GM04503 (cell line): ENCODE results near the gene RHD.
"Not testable (repeated sequence)": the region's sequence is repeated elsewhere in the genome, so short reads cannot be mapped to it uniquely, and the experiment has no call there.

Experiments
- DNase-seq: peaks from one replicate; pipeline ENCODE4 v3.0.0-alpha.2; 2012; ENCODE audit warnings: low read depth

Gene RHD

DNA sequence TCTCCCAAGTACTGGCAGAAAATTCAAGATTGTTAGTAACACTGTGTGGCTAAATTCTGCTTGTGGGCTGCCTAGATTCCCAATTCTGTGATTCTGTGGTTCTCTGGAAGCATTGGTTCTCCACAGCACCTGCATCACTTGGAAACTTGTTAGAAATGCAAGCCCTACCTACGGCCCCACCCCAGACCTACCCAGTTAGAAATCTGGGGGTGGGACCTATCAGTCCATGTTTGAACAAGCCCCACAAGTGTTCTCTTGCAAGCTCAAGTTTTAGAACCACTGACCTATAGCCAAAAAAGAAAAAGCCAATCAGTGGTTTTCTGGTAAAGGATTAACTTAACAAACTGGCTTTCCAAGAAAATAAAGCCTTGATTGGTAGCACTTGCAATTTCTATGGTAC is 35.9 kb downstream of the RHD start:
- not testable (repeated sequence) for DNase-seq

- peak; percentile 84 for DNase-seq
These were observed 36.8 kb downstream of the RHD start for GRCh38 chr1:25309085-25309484.

- DNase-seq: peak; percentile 40
These were observed 37.2 kb downstream of the RHD start for GRCh38 chr1:25309486-25309885.

GRCh38 chr1:25312806-25313470 is 40.6 kb downstream of the RHD start:
- DNase-seq: not testable (repeated sequence)

DNA sequence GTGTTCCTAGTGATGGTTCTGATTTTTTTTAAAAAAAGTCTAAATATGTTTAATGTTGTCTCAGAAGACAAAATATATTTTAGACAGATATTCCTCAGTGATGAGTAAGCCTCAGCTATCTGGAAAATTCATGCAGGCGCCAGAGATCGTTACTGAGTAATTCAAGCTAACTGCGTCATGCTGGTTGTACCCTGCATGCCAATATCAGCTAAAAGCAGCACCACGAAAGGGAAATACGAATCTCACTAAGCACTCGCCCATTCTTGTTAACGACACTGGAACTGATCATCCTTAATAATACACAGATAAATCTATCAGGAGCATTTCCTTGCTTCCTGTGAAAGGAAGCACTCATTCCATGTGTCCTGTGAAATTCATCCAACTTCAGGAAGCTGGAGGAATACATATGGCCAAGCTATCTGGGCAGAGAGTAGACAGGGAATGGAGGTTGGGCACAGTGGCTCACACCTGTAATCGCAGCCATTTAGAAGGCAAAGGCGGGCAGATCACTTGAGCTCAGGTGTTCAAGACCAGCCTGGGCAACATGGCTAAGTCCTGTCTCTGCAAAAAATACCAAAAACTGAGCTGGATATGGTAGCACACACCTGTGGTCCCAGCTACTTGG is 48.1 kb downstream of the RHD start:
- DNase-seq: peak; percentile 89

DNA sequence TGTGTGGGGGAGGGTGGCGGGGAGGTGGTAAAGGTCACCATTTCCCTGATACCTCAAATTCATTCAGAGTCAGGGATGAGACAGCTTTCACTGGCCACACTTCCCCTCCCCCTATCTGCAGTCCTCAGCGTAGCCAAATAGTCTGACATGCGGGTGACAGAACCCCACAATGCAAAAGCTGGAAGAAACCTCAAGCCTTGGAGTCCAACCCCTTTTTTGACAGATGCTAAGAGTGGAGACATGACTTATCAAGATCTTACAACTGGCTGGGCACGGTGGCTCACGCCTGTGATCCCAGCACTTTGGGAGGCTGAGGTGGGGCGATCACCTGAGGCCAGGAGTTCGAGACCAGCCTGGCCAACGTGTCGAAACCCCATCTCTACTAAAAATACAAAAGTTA is 49.8 kb downstream of the RHD start:
- not testable (repeated sequence) for DNase-seq

- not testable (repeated sequence) for DNase-seq
These were observed 52.1 kb downstream of the RHD start for GRCh38 chr1:25324407-25324806.

DNA sequence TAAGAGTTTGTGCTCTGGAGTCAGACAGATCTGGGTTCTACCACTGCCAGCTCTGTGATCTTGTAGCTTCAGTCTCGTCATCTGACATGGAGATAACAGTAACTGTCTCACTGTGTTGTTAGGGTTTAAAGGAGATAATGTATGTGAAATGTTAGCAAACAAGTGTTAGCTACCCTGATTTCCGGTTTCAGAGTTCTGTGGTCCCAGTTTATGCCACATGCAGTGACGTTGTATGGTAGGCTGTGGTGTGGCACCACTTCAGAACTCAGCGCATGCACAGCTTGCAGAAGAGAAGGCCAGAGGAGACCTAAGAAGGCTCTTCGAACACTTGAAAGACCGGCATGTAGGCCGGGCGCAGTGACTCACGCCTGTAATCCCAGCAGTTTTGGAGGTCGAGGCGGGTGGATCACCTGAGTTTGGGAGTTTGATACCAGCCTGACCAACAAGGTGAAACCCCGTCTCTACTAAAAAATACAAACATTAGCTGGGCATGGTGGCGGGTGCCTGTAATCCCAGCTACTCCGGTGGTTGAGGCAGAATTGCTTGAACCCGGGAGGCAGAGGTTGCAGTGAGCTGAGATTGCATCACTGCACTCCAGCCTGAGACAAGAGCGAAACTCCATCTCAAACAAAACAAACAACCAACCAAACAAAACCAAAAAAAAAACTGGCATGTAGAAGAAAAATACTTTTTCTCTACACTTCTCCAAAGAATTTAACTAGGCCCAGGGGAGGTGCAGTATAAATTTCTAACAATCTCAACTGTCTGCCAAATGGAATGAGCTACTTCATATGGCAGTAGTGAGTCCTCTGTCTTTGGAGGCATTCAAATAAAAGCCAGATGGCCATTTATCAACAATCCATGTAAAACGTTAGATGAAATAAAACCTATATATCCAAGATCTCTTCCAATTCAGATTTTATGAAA is 55.8 kb downstream of the RHD start:
- DNase-seq: not testable (repeated sequence)

DNA sequence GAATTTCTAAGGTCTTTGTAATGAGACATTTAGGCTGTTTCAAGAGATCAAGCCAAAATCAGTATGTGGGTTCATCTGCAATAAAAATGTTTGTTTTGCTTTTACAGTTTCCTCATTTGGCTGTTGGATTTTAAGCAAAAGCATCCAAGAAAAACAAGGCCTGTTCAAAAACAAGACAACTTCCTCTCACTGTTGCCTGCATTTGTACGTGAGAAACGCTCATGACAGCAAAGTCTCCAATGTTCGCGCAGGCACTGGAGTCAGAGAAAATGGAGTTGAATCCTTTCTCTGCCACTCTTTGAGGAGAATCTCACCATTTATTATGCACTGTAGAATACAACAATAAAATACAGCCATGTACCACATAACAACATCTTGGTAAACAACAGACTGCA is 56.5 kb downstream of the RHD start:
- DNase-seq: not testable (repeated sequence)

DNA sequence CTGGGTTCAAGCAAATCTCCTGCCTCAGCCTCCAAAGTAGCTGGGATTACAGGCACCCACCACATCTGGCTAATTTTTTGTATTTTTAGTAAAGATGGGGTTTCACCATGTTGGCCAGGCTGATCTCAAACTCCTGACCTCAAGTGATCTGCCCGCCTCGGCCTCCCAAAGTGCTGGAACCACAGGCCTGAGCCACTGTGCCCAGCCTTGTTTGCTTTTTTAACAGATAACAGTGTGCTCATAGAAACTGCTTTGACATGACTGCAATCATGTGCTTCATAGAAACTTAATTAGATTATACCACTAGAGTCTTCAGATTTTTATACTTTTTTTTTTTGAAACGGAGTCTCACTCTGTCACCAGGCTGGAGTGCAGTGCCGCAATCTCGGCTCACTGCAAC is 57.0 kb downstream of the RHD start:
- DNase-seq: not testable (repeated sequence)

DNA sequence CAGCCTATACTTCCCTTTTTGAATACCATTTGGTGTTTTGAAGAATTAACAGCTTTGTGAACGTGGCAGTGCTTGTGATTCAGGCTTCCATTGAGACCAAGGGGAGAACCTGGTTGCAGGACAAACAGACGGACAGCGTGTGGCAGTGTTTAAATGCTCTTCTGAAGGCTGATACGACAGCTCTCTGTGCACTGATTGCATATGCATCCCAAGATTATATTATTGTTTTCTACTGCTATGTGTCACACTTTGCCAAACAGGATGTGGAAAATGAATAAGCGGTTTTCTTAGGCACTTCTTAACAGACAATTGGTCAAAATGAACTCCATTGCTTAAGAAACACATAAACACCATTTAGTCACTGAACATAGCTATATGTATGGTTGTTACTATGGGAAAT is 57.6 kb downstream of the RHD start:
- DNase-seq: peak; percentile 37

DNA sequence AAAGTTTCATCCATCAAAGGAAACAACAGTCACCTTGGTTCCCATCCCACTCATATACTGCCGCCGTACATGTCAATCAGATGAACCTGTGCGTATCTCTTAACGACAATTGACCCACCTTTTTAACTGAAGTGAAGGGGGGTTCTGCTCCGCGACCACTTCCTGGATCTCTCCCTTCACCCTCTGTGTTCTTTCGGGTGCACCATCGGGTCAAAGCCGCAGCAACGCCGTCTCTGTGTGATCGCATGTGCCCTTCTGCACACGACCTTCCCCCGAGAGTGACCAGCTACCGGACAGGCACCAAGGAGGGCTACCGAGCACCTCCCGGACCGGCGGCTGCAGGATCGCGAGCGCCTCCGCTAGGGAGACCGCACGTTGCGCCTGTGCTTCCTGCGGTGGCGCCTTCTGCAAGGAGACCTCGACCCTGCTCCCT is 64.6 kb downstream of the RHD start:
- DNase-seq: not testable (repeated sequence)

DNA sequence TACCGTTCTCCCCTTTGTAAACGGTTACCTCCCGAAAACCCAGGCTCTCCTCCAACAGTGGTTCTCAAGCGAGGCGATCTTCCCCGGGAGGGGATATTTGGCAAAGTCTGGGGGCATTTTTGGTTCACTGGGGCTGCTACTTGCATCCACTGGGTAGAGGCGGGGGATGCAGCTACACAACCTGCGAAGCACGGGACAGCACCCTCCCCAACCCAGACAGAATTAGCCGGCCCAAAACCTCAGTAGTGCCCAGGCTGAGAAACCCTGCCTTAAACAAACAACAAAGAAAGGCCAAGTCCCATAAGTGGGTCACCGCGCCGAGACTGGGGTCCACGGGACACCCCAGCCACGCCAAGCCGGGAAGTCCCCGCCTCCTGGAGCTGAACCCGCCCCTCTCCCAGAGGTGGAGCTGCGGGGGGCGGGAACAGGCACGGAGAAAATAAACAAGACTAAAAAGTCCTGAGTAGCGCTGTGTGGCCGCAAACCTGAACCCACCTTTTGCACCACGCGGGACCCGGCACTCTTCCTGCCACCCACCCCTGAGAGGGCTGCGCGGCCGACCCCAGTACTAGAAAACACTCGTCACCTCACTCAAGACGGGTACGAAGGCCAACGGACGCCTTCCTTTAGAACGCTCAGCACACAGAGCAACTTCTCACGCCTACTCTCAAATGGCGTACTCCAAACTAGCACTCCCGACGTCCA is 65.3 kb downstream of the RHD start:
- not testable (repeated sequence) for DNase-seq

GRCh38 chr1:25338188-25338981 is 66.1 kb downstream of the RHD start, which contains the start of gene TMEM50A:
Gene TMEM50A (plus strand): TSS chr1:25338334. CDS start chr1:25340487, 2,153 bp downstream.
- no peak for DNase-seq

GRCh38 chr1:25338986-25339385 is 66.7 kb downstream of the RHD start:
- DNase-seq: no peak

- no peak for DNase-seq
These were observed 69.4 kb downstream of the RHD start for GRCh38 chr1:25341746-25342145.

- DNase-seq: no peak
These were observed 70.5 kb downstream of the RHD start for GRCh38 chr1:25342846-25343245.

DNA sequence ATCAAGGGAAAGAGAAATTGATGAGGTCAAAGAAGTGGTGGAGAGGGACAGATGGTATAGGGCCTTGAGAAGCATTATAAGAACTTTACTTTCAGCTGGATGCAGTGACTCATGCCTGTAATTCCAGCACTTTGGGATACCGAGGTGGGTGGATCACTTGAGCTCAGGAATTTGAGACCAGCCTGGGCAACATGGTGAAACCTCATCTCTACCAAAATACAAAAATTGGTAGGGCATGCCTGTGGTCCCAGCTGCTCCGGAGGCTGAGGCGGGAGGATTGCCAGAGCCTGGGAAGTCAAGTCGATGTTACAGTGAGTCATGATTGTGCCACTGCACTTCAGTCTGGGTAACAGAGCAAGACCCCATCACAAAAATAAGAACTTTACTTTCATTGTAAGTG is 71.6 kb downstream of the RHD start:
- peak; percentile 83 for DNase-seq

GRCh38 chr1:25347556-25347955 is 75.2 kb downstream of the RHD start:
- no peak for DNase-seq

DNA sequence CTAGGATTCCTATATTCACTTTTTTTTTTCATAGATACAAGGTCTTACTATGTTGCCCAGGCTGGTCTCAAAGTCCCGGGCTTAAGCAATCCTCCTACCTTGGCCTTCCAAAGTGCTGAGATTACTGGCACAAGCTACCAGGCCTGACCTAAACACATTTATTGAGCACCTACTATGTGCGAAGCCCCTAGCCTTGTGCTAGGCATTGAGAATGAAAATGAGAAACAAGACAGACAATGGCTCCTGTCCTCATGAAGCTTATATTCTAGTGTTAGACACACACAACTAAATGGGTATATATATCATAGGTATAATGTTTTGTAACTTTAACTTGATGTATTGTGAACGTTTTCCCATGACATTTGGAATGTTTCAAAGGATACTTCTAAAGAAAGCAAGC is 77.3 kb downstream of the RHD start:
- DNase-seq: no peak

DNA sequence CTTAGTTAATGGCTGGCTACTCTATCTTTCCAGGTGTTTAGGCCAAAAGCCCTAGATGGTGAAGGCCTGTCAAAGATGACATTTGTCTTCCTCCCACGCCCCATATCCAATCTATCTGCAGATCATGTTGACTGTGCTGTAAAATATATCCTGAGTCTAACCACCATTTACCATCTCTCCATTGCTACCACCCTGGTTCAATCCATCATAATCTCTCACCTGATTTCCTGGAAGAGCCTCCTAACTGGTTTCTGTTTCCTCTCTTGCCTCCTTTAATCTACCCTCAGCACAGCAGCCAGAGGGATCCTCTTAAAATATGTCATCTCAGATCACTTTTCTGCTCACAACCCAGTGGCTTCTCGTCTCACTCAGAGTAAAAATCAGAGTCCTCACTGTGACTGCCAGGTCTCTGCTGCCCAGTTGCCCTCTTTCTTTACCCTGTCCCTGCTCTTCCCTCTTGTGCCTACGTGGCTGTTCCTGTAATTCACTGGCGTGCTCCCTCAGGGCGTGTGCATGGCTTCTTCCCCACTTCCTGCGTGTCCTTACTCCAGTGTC is 83.6 kb downstream of the RHD start:
- no peak for DNase-seq
